Measurements from ENCODE around the gene HRK. TPM values are rescaled to one million over a fixed set of nuclear protein-coding genes. Genes with fewer than 3 reads are reported as not detected.

HRK gene
- total RNA-seq, 1 donor from 2014 or later = 2.4 TPM

- no peak for TF ChIP-seq CTCF (IDR thresholded peaks at IDR 0.05; ENCODE audit: partially characterized antibody, unreplicated experiment)
These were observed 41.9 kb downstream of the HRK start for GRCh38 chr12:116839287-116839830.

GRCh38 chr12:116838365-116838764, 42.9 kb downstream of the HRK start:
- Mint-ChIP-seq H3K9me3 (ENCODE audit: unreplicated experiment) (peaks cover 1% of the 10 kb centered on the region), H3K27ac (ENCODE audit: unreplicated experiment) (no peak overlapping the region), H3K36me3 (ENCODE audit: unreplicated experiment) (peaks cover 6% of the 10 kb centered on the region), H3K4me3 (ENCODE audit: unreplicated experiment) (no peak overlapping the region), H3K4me1 (ENCODE audit: low read depth, unreplicated experiment) (peaks cover 7% of the 10 kb centered on the region), H3K27me3 (ENCODE audit: unreplicated experiment) (no peaks in the 10 kb centered on the region)
- TF ChIP-seq CTCF (IDR thresholded peaks at IDR 0.05; ENCODE audit: partially characterized antibody, unreplicated experiment) = no peak
- no peak for DNase-seq

More at GRCh38 chr12:116839287-116839830, 41.9 kb downstream of the HRK start:
- Mint-ChIP-seq H3K4me1 (ENCODE audit: low read depth, unreplicated experiment) (peaks cover 7% of the 10 kb centered on the region), H3K36me3 (ENCODE audit: unreplicated experiment) (peaks cover 6% of the 10 kb centered on the region), H3K27ac (ENCODE audit: unreplicated experiment) (no peak overlapping the region), H3K27me3 (ENCODE audit: unreplicated experiment) (no peaks in the 10 kb centered on the region), H3K4me3 (ENCODE audit: unreplicated experiment) (no peak overlapping the region), H3K9me3 (ENCODE audit: unreplicated experiment) (no peaks in the 10 kb centered on the region)
- DNase-seq = no peak

GRCh38 chr12:116837097-116837496, 44.1 kb downstream of the HRK start:
- TF ChIP-seq CTCF (IDR thresholded peaks at IDR 0.05; ENCODE audit: partially characterized antibody, unreplicated experiment) = no peak
- no peaks in the 10 kb centered on the region for H3K27me3 Mint-ChIP-seq (ENCODE audit: unreplicated experiment)
- peak; percentile 38 for DNase-seq
- peaks cover 7% of the 10 kb centered on the region for H3K4me1 Mint-ChIP-seq (ENCODE audit: low read depth, unreplicated experiment)
- no peak overlapping the region for H3K4me3 Mint-ChIP-seq (ENCODE audit: unreplicated experiment)
- H3K27ac Mint-ChIP-seq (ENCODE audit: unreplicated experiment) = no peak overlapping the region
- H3K9me3 Mint-ChIP-seq (ENCODE audit: unreplicated experiment) = peaks cover 1% of the 10 kb centered on the region
- H3K36me3 Mint-ChIP-seq (ENCODE audit: unreplicated experiment) = peaks cover 6% of the 10 kb centered on the region

- peaks cover 6% of the 10 kb centered on the region for H3K36me3 Mint-ChIP-seq (ENCODE audit: unreplicated experiment)
- peaks cover 7% of the 10 kb centered on the region for H3K4me1 Mint-ChIP-seq (ENCODE audit: low read depth, unreplicated experiment)
- no peak overlapping the region for H3K4me3 Mint-ChIP-seq (ENCODE audit: unreplicated experiment)
- no peak for DNase-seq
- H3K9me3 Mint-ChIP-seq (ENCODE audit: unreplicated experiment) = peaks cover 1% of the 10 kb centered on the region
- no peak for TF ChIP-seq CTCF (IDR thresholded peaks at IDR 0.05; ENCODE audit: partially characterized antibody, unreplicated experiment)
- peaks cover 2% of the 10 kb centered on the region for H3K27me3 Mint-ChIP-seq (ENCODE audit: unreplicated experiment)
- no peak overlapping the region for H3K27ac Mint-ChIP-seq (ENCODE audit: unreplicated experiment)
These were observed 45.8 kb downstream of the HRK start for GRCh38 chr12:116835484-116835883.

- DNase-seq = no peak
- Mint-ChIP-seq H3K4me1 (ENCODE audit: low read depth, unreplicated experiment) (peaks cover 5% of the 10 kb centered on the region), H3K27ac (ENCODE audit: unreplicated experiment) (no peak overlapping the region), H3K36me3 (ENCODE audit: unreplicated experiment) (peaks cover 6% of the 10 kb centered on the region), H3K4me3 (ENCODE audit: unreplicated experiment) (no peak overlapping the region), H3K27me3 (ENCODE audit: unreplicated experiment) (peaks cover 2% of the 10 kb centered on the region), H3K9me3 (ENCODE audit: unreplicated experiment) (peaks cover 1% of the 10 kb centered on the region)
- no peak for TF ChIP-seq CTCF (IDR thresholded peaks at IDR 0.05; ENCODE audit: partially characterized antibody, unreplicated experiment)
These were observed 47.8 kb downstream of the HRK start for GRCh38 chr12:116833474-116833873.

All from glutamatergic neuron (in vitro differentiated cells).